ENCODE results near the gene ARL6IP5. TPM values are rescaled to one million over a fixed set of nuclear protein-coding genes. Genes with fewer than 3 reads are reported as not detected.

The ARL6IP5 gene
- total RNA-seq, 1 donor, result 89.4 TPM

DNA sequence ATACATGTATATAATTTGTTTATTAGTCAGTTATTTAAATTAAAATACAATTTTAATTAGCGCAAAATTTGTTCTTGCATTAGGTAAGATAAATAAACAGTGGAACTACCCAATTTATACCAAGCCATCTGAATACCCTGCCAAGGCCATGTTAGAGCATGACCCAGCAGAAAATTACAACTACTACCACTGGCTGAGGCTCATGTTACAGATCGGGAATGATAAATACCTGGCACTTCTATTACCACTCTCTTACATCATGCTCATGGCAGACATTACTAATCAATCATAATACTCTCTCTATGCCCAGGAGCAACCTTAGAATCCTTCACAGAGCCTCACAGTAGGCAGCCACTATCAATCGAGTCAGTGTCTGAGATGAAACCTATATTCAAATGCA is 58.9 kb downstream of the ARL6IP5 start:
- H3K4me3 ChIP-seq (ENCODE audit: low read depth, low read length), result no peak overlapping the region
- no peak for TF ChIP-seq CTCF (IDR thresholded peaks at IDR 0.05; ENCODE audit: insufficient read depth, low read depth, low read length)
- DNase-seq (ENCODE audit: low read depth), result no peak

DNA sequence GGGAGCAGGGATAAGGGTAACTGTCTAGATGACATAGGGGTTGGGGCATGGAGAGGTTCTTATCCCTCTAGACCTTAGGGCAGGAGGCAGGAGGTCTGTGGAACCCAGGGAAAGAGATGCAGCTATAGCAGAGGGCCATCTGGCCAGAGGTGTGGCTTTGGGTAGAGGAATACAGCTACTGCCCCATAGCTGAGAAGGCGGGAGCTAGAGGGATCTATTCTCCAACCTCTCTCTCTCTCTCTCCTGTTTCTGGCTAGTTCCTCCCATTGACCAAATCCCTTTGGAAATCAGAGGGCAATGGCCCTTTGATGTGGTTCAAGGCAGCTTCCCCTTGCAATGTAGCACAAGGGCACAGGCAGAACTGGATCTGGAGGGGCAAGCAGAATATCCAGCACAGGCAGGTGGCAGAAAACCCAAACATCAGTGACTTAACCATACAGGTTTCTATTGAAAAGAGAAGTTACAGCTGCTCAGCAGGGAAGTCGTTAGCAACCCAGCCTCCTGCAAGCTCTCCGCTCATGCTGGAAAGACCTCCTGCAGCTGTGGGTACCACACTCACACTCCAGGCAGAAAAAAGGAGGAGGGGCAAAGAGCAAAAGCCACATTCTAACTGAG is 60.0 kb downstream of the ARL6IP5 start:
- H3K4me3 ChIP-seq (ENCODE audit: low read depth, low read length), result no peak overlapping the region
- DNase-seq (ENCODE audit: low read depth), result no peak
- TF ChIP-seq CTCF (IDR thresholded peaks at IDR 0.05; ENCODE audit: insufficient read depth, low read depth, low read length), result no peak

DNA sequence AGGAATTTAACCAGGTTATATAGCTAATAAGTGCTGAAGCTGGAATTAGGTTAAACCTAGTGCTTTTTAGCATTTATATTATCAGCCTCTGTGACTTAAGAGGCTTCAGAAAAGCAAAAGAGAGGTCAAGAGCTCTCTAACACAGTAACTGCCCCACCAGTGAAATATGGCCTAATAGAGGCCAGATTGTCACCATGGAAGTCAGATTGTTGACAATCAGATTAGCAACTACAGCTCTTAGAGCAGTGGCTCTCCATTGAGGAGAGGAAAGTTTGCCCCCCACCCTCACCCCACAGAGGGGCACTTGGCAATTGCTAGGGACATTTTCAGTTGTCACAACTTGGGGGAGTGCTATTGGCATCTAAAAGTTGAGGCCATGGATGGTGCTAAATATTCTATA is 61.0 kb downstream of the ARL6IP5 start:
- TF ChIP-seq CTCF (IDR thresholded peaks at IDR 0.05; ENCODE audit: insufficient read depth, low read depth, low read length), result no peak
- H3K4me3 ChIP-seq (ENCODE audit: low read depth, low read length), result no peak overlapping the region

DNA sequence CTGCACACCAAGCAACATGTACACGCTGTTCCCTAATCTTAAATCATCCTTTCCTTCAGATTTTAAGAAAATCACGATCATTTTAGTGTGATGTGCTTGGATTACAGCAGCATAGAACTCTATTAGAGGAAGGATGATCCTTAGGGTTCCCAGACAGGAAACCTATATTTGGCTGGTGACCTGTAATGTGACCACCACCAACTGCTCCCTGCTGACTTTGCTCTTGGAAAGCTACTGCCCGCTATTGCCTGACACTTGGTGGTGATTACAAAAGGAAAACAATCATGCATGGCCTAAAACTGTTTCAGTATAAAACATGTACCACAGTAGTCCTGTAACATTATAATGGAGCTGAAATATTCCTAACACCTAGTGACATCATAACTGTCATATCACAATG is 64.8 kb downstream of the ARL6IP5 start:
- DNase-seq (ENCODE audit: low read depth), result no peak
- TF ChIP-seq CTCF (IDR thresholded peaks at IDR 0.05; ENCODE audit: insufficient read depth, low read depth, low read length), result no peak
- H3K4me3 ChIP-seq (ENCODE audit: low read depth, low read length), result no peak overlapping the region

More for the DNA sequence above, 61.0 kb downstream of the ARL6IP5 start:
- DNase-seq (ENCODE audit: low read depth), result no peak

Small RNAs within 50 kb of the gene (small RNA-seq; reads per million reads assigned to genes)
- gene MIR3136, result 2.8 reads per million, percentile 66 among the genes with 10 or more reads in this experiment

Other genes starting within 250 kb of the ARL6IP5 start
- gene TAFA4, start 152.4 kb upstream of the ARL6IP5 start, total RNA-seq, result not detected in 2 replicates
- gene EOGT, start 71.3 kb upstream of the ARL6IP5 start, total RNA-seq, result 64.1 and 68.2 TPM in 2 replicates
- gene TMF1, start 32.6 kb upstream of the ARL6IP5 start, total RNA-seq, result 45.1 and 49.2 TPM in 2 replicates
- 82.1 and 92.0 TPM in 2 replicates for gene UBA3, start 4.6 kb upstream of the ARL6IP5 start, total RNA-seq
- not detected in 2 replicates for gene LMOD3, start 37.7 kb downstream of the ARL6IP5 start, total RNA-seq

Data from fibroblast of villous mesenchyme (primary cell).